Activated CD4-positive, alpha-beta T cell treated with anti-CD3 and anti-CD28 coated beads, Interleukin-2, Interleukin-4, amounts not matched to agents 100 ng/mL and 50 ng/mL, durations not matched to agents 16 hours and 8 hours (primary cell): ENCODE data around the gene APOL4.
"Not testable (repeated sequence)": the region's sequence is repeated elsewhere in the genome, so short reads cannot be mapped to it uniquely, and the experiment has no call there.

Source experiments
- DNase-seq: peaks from one replicate; pipeline ENCODE4 v3.0.0-alpha.2; 2020; ENCODE audit warnings: low spot score

APOL4 gene

DNA sequence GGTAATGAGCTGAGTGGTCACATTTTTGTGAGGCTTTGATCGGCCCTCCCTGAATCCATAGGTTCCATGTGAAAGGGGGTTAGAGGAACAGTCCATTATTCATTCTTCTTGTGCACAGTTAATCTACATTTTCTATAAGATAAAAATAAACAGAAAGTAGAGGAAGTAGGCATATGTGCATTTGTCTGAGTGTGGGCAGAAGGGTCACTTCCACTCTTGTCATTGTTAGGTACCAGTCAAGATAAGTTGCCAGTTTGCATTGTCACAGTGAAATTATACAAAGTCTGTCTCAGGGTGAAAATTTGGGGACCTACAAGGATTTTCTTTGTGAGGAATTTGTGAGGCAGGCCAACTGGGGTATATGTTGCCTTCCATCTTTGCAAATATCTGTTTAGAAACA is 4.6 kb upstream of the APOL4 start:
- DNase-seq: no peak

DNA sequence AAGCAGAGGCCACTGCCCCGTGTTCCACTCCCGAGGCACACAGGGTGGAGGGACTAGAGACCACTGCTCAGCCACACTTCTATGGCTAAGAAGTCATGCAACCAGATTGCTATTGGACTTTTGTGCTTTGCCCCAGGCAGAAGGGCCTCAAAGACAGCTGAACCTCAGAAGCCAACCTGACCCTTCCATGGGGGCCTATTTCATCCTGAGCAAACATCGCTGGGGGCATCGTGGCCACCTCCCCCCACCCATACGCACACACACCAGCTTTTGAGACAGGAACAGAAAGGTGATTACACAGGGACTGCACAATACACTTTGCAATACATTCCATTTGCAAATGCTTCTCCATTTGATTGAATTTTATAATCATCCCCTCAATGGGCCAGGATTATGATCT is 4.0 kb upstream of the APOL4 start:
- DNase-seq: not testable (repeated sequence)

DNA sequence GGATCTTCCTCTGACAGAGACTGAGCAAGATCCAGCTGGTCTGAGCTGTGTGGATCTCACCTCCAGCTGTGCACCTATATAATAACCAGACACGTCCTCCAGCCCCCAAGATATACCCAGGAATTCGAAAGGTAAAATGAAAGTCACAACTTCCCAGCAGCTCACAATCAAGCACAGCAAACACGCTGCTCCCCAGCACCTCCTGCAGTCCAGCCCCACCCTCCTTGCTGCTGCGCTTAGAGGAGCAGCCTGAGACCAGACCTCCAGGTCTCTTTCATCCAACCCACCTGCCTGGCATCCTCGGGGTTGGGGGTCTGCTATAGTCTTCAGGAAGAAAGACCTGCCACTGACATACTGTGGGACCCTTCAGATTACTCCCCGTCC is 3.0 kb upstream of the APOL4 start:
- DNase-seq: no peak

DNA sequence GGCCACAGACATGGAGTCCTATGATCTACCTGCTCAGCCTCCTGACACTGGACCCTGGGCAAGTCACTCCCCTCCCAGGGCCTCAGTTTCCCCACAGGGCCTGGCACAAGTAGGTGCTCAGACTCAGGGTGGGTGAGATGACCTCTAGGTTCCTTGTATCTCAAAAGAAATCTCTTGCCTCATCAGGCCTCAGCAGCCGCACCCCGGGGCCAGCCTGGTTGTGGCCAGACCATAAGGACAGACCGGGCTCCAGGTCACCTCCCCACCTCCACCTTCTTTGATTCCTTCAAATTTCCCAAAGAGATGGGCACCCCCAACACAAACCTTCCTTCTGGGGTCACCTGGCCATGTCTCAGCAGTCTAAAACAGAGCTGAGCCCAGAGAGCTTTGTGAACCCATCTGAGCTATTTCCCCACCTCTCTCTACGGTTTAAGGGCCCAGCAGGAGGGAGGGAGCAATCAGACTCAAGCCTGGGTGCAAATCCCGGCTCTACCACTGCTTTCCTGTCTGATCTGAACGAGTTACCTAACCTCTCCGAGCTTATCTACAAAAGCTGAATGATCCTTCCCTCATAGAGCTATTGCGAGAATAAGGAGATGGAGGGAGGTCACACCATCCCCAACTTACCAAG is 2.5 kb upstream of the APOL4 start:
- no peak for DNase-seq

DNA sequence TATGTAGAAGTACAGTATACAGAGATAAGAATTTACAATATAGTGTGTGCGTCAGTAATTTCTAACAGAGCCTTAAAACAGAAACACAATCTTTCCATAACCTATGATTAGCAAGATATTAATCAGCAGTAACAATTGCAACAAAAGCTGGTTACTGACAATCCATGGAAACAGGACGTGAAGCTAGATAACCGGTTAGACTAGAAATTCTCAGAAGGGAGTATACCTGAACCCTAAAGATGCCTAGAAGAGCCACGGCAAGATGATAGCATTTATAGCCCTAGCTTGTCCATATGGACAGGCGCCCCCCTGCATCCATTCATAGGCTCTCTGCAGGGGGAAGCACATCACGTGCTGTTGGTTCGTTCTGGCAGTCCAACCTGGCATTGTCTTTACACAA is 1.8 kb upstream of the APOL4 start:
- DNase-seq: not testable (repeated sequence)

DNA sequence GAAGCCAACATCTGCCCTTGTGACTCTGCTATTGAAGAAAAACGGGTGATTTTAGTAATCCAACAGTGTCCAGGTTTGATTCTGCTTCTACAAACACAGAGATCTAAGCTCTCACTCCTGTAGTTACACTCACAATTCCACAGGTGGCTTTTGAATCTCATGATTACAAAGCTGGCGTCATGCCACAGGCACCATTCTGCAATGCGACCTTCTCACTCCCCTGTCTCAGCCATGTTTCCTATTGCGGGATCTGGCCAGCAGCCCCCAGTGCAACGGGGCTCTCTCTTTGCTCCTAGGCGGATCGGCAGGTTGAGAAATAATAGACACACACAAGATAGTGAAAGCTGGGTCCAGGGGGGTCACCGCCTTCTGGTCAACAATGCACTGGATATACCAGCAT is 1.3 kb upstream of the APOL4 start:
- DNase-seq: not testable (repeated sequence)

DNA sequence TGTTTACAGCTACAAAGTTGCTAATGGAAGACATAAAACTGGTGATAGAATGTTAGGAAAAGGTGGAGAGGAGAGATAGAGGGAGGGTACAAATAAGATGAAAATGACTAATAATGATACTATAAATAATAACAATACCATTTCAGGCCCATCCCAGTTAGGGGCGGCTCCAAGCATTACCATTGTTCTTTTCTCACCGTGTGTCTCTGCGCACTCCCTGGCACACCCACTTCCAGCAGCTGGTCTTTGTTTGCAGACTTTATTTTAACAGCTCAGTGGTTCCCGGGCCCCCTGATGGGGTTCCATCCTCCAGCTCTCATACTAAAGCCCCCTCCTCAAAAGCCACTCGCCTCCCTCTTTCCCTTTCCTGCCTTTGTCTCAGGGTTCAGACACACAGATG is 584 bp downstream of the APOL4 start:
- DNase-seq: not testable (repeated sequence)

DNA sequence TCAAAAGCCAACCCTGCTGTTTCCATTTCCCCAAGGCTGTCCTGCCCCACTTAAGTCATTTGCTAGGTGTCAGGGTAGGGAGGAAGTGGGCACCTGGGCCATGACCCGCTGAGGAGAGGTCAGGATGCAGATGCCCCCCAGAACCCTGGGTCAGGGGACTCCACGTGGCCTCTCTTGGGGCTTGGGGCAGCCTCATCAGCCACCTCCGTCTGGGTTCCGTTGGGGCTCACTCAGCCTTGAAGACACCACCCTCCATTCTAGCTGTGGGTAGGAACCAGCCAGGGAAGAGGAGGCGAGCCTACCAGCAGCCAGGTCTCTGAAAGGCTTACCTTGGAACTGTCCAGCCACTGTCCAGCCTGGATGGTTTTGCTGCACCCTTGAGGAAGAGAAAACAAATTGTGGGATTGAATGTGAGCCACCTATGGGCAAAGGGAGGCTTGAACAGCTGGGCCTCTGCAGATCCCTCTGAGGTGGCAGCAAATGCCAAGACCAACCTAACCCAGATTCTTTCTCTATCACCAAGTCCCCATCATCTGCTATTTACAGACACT is 2.5 kb downstream of the APOL4 start:
- DNase-seq: no peak

DNA sequence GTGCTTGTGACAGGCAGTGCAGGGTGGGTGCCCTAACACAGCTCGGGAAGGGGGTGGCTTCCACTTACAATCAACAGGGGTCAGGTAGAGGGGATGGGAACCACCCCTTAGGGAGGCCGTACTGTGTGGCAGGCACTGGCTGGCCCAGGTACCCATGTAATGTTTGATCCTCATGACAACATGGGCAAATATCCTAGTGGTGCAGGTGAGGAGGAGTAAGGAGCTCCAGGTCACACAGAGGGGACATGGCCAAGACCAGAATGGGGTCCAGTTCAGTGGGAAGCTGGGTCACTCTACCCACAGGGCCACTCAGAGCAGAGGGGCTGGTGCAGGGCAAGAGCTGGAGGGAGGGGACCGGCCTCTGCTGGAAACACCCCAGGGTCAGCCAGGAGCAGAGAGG is 3.1 kb downstream of the APOL4 start:
- no peak for DNase-seq

DNA sequence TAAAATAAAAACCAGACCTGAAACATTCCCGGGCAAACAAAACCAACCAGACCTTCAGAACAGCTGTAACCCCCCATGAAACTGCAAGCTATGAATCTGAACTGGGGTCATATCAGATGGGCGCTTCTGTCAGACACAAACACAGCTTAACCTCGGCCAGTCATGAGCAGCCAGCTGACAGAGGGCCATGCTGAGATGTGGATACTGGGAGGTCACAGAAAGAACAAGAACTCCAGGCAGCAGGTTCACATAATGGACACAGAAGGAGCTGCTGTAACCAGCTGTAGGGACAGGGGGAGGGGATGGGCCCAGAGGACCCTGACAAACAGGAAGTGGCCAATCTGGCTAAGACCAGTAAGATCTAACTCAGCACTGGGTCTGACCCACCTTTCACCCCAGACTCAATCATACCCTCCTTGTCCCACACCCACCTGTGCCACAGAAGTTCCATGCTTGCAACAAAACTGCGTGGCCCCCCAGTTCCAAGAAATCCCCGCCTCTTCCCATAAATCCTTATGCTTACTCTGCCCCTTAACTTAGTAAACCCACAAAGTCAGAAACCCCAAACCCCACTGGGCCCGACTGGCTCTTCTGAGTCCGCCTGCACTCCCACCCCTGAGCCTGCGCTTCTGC is 4.0 kb downstream of the APOL4 start:
- no peak for DNase-seq

DNA sequence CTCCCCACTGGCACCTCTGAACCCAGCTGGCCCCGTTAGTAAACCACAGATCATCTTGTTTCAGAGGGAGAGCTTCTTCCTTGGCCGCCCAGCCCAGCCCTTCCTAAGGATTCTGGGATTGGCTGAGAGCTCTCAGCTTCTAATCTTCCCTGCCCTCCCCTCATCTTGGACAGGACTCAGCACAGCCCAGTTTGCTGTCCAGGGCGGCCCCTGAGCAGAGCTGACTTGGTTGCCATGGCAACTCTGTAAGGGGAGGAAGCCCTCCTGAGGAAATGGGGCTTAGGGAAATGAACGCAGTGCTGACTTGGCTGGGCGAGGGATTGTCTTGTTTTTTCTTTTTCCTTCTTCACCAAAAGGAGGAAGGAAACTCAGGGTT is 4.6 kb downstream of the APOL4 start:
- no peak for DNase-seq

DNA sequence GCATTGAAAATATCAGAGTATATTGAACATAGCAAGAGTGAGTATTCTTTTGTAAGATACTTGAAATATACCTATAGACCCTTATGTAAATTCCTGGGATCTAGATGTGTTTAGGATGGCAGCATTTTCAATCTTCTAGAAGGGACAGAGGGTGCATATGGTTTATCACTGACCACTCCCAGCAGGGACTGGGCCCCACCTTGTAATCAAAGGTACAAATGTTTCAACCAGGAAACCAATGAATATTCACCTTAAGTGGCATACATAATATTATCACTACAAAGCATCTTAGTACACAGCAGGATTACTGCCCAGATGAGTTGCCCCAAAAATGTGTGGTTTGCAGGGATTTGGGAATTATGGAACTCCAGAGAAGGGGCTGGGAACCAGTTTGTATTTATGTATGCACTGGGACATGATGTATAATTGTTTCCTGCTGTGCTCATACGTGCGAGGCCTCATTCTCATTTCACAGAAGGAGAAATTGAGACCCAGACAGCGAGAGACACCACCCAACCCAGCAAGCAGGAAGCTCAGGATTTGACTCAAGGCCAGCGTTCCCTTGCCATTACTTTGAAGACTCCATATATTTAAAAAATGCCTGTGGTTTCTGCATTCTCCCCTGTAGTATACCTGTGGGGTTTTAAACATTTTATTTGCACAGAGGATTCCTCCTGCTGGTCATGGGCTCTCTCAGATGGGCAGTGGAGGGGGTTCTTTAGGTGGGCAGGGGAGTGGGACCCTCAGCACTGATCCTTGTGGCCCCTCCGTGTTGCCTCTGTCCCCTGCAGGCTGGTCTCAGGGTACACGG is 5.2 kb downstream of the APOL4 start:
- DNase-seq: no peak

DNA sequence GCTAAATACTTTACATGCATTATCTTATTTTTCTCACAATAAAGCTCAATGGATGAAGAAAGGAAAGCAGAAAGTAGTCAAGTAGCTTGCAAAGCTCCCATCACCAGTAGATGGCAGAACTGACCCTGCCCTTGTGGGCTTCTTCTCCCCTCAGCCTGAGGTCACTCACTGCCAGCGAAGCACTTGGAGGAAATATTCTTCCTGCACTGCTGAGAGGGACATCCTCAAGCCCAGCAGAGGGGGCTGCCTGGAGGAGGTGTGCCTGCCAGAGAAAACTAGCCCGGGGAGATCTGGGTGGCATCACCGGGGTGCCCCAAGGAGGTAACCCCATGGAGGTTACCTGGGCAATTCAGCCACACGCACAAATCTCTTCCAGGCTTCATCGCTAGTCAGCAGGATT is 6.6 kb downstream of the APOL4 start:
- DNase-seq: peak; percentile 22

DNA sequence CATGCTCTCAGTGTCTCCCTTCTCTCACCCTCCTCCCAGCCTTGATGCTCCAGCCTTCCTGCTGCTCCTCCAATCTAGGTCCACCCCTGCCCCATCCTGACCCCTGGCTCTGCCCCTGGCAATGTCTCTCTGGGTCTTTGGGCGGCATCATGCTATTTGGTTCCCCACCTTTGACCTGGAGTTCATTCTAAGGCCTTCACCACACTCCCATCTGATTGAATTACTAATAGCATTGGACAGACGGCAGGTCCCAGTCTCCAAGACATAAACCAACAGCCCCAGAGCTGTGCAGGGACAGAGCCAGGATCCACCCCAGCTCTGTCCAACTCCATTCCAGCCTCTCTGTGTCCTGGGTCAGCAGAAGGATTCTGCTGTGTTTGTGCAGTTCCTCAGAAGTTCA is 7.2 kb downstream of the APOL4 start:
- DNase-seq: no peak

DNA sequence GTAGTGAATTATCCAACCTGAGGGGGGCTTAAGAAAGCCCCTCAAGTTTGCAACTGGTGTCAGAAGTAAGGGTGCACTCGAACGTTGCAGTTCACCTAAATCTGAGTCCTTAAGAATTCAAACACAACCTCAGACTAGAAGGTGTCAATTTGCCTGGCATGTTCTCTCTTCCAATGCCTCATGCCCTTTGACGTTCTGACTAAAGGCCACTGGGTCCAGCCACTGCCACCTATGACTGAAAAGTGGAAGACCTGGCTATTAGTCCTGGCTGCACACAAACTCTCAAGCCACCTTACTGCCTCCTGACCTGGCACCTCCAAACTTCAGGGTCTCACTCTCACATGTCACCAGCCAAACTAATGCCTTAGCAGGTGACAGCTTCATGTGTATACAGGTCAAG is 8.0 kb downstream of the APOL4 start:
- DNase-seq: no peak

DNA sequence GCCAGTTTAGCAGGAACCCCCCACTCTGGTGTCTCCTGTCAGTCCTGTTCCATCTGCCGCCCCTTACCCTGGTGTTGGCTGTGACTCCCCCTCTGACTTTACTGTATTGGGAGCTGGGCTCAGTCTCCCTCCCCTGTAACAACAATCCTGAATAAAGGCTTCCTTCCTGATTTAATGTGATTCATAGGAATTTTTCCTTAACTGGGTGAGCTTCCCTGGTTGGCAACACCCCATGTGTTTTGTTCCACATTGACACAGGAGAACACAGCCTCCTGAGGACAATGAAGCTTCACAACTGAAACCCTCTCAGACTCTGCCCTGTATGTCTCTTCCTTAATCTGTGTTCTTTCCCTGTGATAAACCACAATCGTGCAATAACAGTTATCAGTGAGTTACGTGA is 8.4 kb downstream of the APOL4 start:
- DNase-seq: no peak

DNA sequence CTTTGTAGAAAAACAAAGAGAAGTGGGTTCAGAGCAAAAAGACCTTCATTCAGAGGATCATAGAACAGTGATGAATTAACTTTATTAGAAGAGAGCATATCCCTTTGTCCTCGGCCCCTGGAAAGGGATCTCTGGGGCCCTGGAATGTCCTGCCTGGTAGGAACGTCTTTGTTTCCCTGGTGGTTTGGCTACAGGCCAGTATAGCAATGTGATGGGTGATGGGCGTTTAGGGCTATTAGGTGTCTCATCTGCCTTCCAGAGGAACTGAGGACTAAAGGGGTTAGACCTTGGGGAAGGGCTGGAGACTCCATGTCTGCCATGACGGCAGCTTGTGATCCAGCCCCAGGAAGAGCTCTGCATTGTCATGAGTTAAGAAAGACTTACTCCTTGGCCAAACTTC is 9.1 kb downstream of the APOL4 start:
- no peak for DNase-seq

DNA sequence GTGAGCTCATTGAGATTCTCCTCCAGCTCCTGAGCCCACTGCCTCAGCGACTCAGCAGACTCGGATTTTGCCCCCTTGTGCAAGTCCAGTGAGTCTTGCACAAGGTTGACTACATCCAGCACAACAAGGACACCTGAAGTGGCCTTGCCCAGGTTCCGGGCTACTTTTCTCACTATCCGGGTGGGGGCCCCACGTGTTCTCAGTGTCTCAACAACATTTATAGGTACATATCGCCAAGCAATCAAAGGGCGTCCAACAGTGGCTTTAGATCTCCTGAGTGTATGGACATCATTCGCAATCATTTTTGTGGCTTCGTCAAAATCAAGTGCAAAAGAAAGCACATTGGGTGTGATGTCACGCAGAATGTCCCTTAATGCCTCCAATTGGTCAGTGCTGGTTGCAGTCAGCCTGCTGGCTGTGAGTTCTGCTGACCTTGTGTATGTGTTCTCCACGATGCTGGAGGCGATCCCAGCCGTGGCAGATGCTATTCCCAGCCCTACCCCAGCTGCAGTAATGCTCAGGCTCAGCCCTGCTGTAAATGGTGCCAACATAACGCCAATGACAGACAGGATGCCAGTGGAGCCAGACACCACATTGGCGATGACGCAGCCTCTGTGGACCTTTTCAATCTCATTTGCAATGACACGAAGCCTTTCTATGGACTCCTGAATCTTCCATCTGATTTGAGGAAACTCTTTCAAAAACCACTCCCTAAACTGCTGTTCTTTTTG is 10.3 kb downstream of the APOL4 start:
- DNase-seq: no peak

DNA sequence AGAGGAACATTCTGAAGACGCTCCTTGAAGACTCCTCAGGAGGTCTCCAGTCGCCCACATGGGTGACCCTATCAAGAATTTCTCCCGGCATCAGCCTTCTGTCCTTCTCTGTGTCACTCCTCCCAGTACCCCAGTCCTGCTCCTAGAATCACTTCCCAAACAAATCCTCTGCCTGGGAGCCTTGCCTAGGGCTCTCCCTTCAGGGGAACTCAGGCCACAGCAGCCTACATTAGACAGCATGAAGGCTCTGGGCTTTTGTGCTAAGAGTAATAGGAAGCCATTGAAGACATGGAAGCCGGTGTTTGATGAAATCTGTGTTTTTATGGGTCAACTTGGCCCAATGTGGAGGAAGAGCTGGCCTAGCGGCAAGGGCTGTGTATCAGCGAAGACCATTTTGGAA is 13.7 kb downstream of the APOL4 start:
- not testable (repeated sequence) for DNase-seq

DNA sequence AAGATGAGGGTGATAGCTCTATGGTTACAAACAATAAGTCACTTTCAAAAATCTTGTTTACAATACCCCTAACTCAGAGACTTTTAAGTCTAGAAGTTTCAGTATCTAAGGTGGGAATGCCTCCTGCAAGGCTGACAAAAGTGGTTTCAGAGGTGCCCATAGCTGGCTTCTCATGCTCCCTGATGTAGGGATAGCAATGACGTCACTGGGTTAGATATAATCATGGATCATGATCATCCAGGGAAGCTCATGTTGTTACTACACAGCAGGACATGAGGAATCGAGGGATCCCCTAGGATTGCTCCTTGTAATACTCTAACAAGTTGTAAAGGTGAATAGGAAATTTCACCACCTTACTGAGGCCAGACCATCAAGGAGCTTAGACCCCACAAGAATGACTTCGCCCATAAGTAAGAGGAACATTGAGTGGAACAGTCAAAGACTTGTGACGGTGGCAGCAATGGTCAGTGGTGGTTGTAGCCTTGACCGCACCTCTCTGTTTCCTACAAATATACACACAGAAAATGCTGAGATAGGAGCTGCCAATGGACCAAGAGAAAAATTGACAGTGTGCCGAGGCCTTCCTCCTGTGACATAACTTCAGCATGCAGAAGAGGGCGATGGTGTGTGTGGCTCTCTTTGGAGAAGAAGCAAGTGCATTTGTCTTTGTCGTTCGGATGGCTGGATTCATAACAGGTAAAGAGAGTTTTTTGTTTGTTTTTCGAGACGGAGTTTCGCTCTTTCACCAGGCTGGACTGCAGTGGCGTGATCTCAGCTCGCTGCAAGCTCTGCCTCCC is 15.6 kb downstream of the APOL4 start:
- no peak for DNase-seq

DNA sequence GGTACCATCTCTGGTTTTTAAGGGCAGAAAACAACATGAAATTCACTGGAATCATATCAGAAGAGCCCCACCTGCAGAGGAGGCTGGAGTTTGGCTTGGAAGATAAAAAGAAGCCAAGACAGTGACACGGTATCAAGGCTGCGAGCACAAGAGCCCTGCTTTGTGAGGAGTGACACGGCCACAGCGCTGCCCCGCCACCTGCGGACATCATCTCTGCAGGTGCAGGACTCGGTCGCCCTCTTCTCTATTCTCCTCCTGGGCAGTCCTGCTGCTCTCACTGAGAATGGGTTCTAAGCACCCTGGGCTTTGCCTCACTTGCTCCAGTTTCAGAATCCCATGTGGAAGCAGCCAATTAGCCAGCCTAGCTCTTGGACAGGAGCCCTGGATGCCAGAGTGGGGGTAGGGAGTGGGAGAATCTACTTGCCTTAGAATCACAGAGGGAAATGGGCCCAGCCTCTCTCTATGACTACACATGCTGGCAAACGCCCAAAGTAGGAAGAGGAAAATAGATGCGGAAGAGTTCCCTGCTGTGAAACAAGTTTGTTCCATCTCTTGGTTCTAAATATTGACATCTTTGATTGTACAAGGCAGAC is 17.1 kb downstream of the APOL4 start:
- DNase-seq: no peak
